Measurements from ENCODE around the gene TAS2R30.

Gene TAS2R30

GRCh38 chr12:11164384-11164783 is 29.9 kb upstream of the TAS2R30 start:
- Histone ChIP-seq H3K4me1 (ENCODE audit: insufficient read depth, poor library complexity, severe bottlenecking) (no peaks in the 10 kb centered on the region), H3K9me3 (ENCODE audit: severe bottlenecking) (no peaks in the 10 kb centered on the region), H3K27ac (ENCODE audit: poor library complexity, severe bottlenecking) (no peak overlapping the region), H3K36me3 (ENCODE audit: low read depth) (peaks cover 3% of the 10 kb centered on the region), H3K4me3 (ENCODE audit: severe bottlenecking) (no peak overlapping the region), H3K27me3 (ENCODE audit: insufficient read depth, poor library complexity, severe bottlenecking) (no peaks in the 10 kb centered on the region)
- DNase-seq (ENCODE audit: low spot score) (no peak), ATAC-seq (ENCODE audit: low read depth) (no peak)
- TF ChIP-seq CTCF (IDR thresholded peaks at IDR 0.05; ENCODE audit: poor library complexity, severe bottlenecking) = no peak

DNA sequence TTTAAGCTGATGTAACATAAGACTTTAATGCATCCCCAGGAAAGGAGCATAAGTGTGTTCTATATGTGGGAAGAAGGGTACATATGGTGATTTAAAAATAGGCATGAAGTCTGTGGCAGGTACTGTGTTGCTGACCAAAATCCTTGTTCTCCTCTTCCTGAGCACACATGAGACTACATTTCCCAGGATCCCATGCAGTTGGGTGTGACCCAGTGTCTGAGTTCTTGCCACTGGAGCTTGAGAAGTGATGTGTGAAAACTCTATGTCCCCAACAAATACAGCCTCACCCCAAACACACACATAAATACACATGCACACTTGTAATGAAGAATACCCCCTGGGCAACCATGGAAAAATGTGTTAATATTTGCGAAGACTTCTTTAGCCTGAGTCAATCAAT is 28.1 kb upstream of the TAS2R30 start:
- DNase-seq (ENCODE audit: low spot score) (no peak), ATAC-seq (ENCODE audit: low read depth) (no peak)
- no peaks in the 10 kb centered on the region for H3K27me3 ChIP-seq (ENCODE audit: insufficient read depth, poor library complexity, severe bottlenecking)
- H3K4me3 ChIP-seq (ENCODE audit: severe bottlenecking) = no peak overlapping the region
- H3K36me3 ChIP-seq (ENCODE audit: low read depth) = 0 out of 2 replicates have a peak, but pooled peaks cover 3% of the 10 kb centered on the region
- no peak overlapping the region for H3K27ac ChIP-seq (ENCODE audit: poor library complexity, severe bottlenecking)
- H3K9me3 ChIP-seq (ENCODE audit: severe bottlenecking) = no peaks in the 10 kb centered on the region
- no peaks in the 10 kb centered on the region for H3K4me1 ChIP-seq (ENCODE audit: insufficient read depth, poor library complexity, severe bottlenecking)
- TF ChIP-seq CTCF (IDR thresholded peaks at IDR 0.05; ENCODE audit: poor library complexity, severe bottlenecking) = no peak

DNA sequence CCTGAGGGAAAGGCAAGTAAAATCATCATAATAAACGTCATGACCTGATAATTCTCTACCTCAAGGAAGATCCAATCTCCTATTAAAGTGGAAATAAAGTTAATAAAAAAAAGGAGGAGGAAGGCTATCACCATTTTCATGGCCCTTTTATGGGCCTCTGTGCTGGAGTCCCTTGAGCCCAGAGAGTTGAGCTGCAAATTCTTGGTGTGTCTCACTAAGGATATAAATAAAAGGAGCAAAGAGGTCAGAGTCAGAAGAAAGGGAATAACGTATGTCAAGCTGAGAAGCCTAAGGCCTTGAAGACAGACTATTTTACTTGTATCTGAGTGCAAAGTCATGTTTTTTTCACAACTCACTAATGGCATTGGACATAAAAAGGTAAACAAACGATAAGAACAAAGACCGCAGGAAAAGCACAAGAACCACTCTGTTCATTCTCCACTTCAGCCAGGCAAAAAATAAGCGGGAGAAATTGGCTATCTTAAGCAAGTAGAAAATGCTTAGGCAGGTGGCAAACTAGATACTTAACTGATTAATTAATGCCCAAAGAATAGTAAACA is 24.5 kb upstream of the TAS2R30 start:
- no peak for ATAC-seq (ENCODE audit: low read depth)
- no peak for TF ChIP-seq CTCF (IDR thresholded peaks at IDR 0.05; ENCODE audit: poor library complexity, severe bottlenecking)
- Histone ChIP-seq H3K27me3 (ENCODE audit: insufficient read depth, poor library complexity, severe bottlenecking) (no peaks in the 10 kb centered on the region), H3K4me1 (ENCODE audit: insufficient read depth, poor library complexity, severe bottlenecking) (no peaks in the 10 kb centered on the region), H3K9me3 (ENCODE audit: severe bottlenecking) (no peaks in the 10 kb centered on the region), H3K4me3 (ENCODE audit: severe bottlenecking) (no peak overlapping the region), H3K36me3 (ENCODE audit: low read depth) (0 out of 2 replicates have a peak, but pooled peaks cover 3% of the 10 kb centered on the region), H3K27ac (ENCODE audit: poor library complexity, severe bottlenecking) (no peak overlapping the region)
- no peak for DNase-seq (ENCODE audit: low spot score)

DNA sequence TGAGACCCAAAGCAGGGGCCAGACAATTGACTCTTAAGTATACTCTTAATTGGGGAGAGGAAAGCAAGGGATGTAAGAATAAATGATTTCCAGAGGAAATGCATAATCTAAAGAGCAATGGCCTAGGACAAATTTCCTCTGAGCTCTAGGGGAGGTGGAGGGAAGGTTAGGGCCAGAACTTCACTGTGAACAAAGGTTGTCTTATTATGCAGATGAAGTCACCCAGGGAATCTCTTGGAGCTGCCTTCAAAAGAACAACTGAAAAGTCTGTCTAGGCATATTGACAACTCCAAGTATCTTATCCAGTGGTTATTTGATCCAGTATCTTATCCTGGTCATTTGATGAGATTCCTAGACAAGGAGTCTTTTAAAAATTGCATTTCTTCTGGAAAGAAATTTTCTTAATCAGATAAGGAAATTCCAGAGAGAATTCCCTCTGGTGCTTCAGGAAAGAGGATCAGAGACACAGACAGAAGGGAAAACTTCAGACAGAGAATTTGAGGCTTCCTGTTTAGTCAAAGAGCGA is 20.0 kb upstream of the TAS2R30 start:
- DNase-seq (ENCODE audit: low spot score) (no peak), ATAC-seq (ENCODE audit: low read depth) (no peak)
- no peak overlapping the region for H3K27ac ChIP-seq (ENCODE audit: poor library complexity, severe bottlenecking)
- TF ChIP-seq CTCF (IDR thresholded peaks at IDR 0.05; ENCODE audit: poor library complexity, severe bottlenecking) = no peak
- H3K4me1 ChIP-seq (ENCODE audit: insufficient read depth, poor library complexity, severe bottlenecking) = no peaks in the 10 kb centered on the region
- no peaks in the 10 kb centered on the region for H3K9me3 ChIP-seq (ENCODE audit: severe bottlenecking)
- H3K4me3 ChIP-seq (ENCODE audit: severe bottlenecking) = no peak overlapping the region
- H3K27me3 ChIP-seq (ENCODE audit: insufficient read depth, poor library complexity, severe bottlenecking) = no peaks in the 10 kb centered on the region
- H3K36me3 ChIP-seq (ENCODE audit: low read depth) = no peaks in the 10 kb centered on the region

GRCh38 chr12:11152725-11153124 is 18.3 kb upstream of the TAS2R30 start:
- no peaks in the 10 kb centered on the region for H3K9me3 ChIP-seq (ENCODE audit: severe bottlenecking)
- H3K27me3 ChIP-seq (ENCODE audit: insufficient read depth, poor library complexity, severe bottlenecking) = no peaks in the 10 kb centered on the region
- DNase-seq (ENCODE audit: low spot score) (no peak), ATAC-seq (ENCODE audit: low read depth) (no peak)
- no peak overlapping the region for H3K27ac ChIP-seq (ENCODE audit: poor library complexity, severe bottlenecking)
- no peaks in the 10 kb centered on the region for H3K4me1 ChIP-seq (ENCODE audit: insufficient read depth, poor library complexity, severe bottlenecking)
- H3K36me3 ChIP-seq (ENCODE audit: low read depth) = no peaks in the 10 kb centered on the region
- H3K4me3 ChIP-seq (ENCODE audit: severe bottlenecking) = no peak overlapping the region
- TF ChIP-seq CTCF (IDR thresholded peaks at IDR 0.05; ENCODE audit: poor library complexity, severe bottlenecking) = no peak

Data from RWPE2 (cell line).